GM18502 (cell line): ENCODE data around the gene HSPA12A.

Source experiments
- ATAC-seq: cut with Tn5 transposase; IDR thresholded peaks from one replicate; pipeline ENCODE4 v1.9.1; 2021; ENCODE audit warnings: mild to moderate bottlenecking; ENCODE audit not compliant: unreplicated experiment, poor library complexity

Gene HSPA12A

GRCh38 chr10:116771101-116771958, 29.0 kb upstream of the HSPA12A start:
- ATAC-seq, result no peak

- no peak for ATAC-seq
Measured at GRCh38 chr10:116770281-116770680, 27.9 kb upstream of the HSPA12A start.

GRCh38 chr10:116769791-116770190, 27.4 kb upstream of the HSPA12A start:
- no peak for ATAC-seq

GRCh38 chr10:116769368-116769767, 27.0 kb upstream of the HSPA12A start:
- ATAC-seq, result no peak

GRCh38 chr10:116768786-116769185, 26.4 kb upstream of the HSPA12A start:
- ATAC-seq, result no peak

GRCh38 chr10:116766837-116767634, 24.7 kb upstream of the HSPA12A start:
- no peak for ATAC-seq

GRCh38 chr10:116766241-116766827, 24.0 kb upstream of the HSPA12A start:
- ATAC-seq, result no peak

GRCh38 chr10:116765648-116766081, 23.3 kb upstream of the HSPA12A start:
- ATAC-seq, result no peak

- ATAC-seq, result no peak
Measured at GRCh38 chr10:116764979-116765378, 22.6 kb upstream of the HSPA12A start.

- ATAC-seq, result no peak
Measured at GRCh38 chr10:116763440-116763839, 21.1 kb upstream of the HSPA12A start.

GRCh38 chr10:116761883-116762282, 19.5 kb upstream of the HSPA12A start:
- no peak for ATAC-seq

GRCh38 chr10:116760919-116761318, 18.6 kb upstream of the HSPA12A start:
- no peak for ATAC-seq

- ATAC-seq, result no peak
Measured at GRCh38 chr10:116757246-116757645, 14.9 kb upstream of the HSPA12A start.

GRCh38 chr10:116756277-116756676, 13.9 kb upstream of the HSPA12A start:
- ATAC-seq, result no peak

- ATAC-seq, result no peak
Measured at GRCh38 chr10:116753759-116754158, 11.4 kb upstream of the HSPA12A start.

- ATAC-seq, result no peak
Measured at GRCh38 chr10:116752969-116753665, 10.8 kb upstream of the HSPA12A start.

GRCh38 chr10:116752563-116752962, 10.2 kb upstream of the HSPA12A start:
- ATAC-seq, result no peak

- no peak for ATAC-seq
Measured at GRCh38 chr10:116748471-116748870, 6.1 kb upstream of the HSPA12A start.

GRCh38 chr10:116748041-116748440, 5.7 kb upstream of the HSPA12A start:
- no peak for ATAC-seq

- no peak for ATAC-seq
Measured at GRCh38 chr10:116747325-116747724, 5.0 kb upstream of the HSPA12A start.
